ENCODE results near the gene CTBP2.
"Not testable (repeated sequence)": the region's sequence is repeated elsewhere in the genome, so short reads cannot be mapped to it uniquely, and the experiment has no call there.

The CTBP2 gene

DNA sequence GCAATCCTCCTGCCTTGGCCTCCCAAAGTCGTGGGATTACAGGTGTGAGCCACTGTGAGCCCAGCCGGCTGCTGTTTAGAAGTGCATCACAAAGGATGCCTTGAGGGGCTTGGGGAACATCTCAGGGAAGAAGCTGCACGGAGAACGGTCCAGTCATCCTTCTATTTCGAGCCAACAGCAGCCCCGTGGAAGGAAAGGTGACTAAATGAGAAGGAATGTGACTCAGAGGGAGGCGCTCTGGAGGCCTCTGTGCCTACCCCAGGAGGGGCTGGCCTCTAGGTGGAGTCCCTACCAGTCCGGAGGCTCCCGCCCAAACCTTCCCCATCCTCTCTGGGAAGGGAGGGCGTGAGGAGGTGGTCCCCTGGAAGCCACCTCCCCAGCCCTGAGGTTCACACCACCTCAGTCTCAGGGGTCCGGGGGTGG is 76.2 kb downstream of the CTBP2 start:
- TF ChIP-seq, protein P1, sequence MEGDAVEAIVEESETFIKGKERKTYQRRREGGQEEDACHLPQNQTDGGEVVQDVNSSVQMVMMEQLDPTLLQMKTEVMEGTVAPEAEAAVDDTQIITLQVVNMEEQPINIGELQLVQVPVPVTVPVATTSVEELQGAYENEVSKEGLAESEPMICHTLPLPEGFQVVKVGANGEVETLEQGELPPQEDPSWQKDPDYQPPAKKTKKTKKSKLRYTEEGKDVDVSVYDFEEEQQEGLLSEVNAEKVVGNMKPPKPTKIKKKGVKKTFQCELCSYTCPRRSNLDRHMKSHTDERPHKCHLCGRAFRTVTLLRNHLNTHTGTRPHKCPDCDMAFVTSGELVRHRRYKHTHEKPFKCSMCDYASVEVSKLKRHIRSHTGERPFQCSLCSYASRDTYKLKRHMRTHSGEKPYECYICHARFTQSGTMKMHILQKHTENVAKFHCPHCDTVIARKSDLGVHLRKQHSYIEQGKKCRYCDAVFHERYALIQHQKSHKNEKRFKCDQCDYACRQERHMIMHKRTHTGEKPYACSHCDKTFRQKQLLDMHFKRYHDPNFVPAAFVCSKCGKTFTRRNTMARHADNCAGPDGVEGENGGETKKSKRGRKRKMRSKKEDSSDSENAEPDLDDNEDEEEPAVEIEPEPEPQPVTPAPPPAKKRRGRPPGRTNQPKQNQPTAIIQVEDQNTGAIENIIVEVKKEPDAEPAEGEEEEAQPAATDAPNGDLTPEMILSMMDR (IDR thresholded peaks at IDR 0.05; ENCODE audit: insufficient read depth, low read length, missing control alignments): peak; percentile 48
- DNase-seq (ENCODE audit: low read depth, low spot score): peak; percentile 76
- POLR2A ChIA-PET: interaction anchor here (0.6 to 1.8 kb wide), 3 partner anchors 20 to 136 kb away, joined by 3 to 8 read pairs (median 4); no protein-coding TSS in a partner anchor
- CTCF ChIA-PET: interaction anchor here (0.7 to 4.6 kb wide), 9 partner anchors 11 to 91 kb away, joined by 3 to 35 read pairs (median 4); no protein-coding TSS in a partner anchor
- no peak overlapping the region for H3K4me3 ChIP-seq (ENCODE audit: low read depth, low read length)

DNA sequence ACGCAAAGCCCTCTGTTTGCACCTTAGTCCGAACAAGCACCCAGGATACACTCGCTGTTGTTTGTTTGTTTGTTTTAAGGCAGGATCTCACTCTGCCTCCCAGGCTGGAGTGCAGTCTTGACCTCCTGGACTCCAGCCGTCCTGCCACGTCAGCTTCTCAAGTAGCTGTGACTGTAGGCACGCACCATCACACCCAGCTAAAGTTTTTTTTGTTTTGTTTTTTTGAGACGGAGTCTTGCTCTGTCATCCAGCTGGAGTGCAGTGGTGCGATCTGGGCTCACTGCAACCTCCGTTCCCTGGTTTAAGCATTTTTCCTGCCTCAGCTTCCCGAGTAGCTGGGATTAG is 76.8 kb downstream of the CTBP2 start:
- peak; percentile 69 for DNase-seq (ENCODE audit: low read depth, low spot score)
- TF ChIP-seq, protein P1 (IDR thresholded peaks at IDR 0.05; ENCODE audit: insufficient read depth, low read length, missing control alignments): no peak
- ChIA-PET POLR2A (interaction anchor here (1.3 to 1.8 kb wide), 2 partner anchors 19 to 23 kb away, joined by 4 to 8 read pairs; no protein-coding TSS in a partner anchor), CTCF (interaction anchor here (0.7 to 4.6 kb wide), 8 partner anchors 11 to 91 kb away, joined by 3 to 35 read pairs (median 4); no protein-coding TSS in a partner anchor)
- H3K4me3 ChIP-seq (ENCODE audit: low read depth, low read length): no peak overlapping the region

DNA sequence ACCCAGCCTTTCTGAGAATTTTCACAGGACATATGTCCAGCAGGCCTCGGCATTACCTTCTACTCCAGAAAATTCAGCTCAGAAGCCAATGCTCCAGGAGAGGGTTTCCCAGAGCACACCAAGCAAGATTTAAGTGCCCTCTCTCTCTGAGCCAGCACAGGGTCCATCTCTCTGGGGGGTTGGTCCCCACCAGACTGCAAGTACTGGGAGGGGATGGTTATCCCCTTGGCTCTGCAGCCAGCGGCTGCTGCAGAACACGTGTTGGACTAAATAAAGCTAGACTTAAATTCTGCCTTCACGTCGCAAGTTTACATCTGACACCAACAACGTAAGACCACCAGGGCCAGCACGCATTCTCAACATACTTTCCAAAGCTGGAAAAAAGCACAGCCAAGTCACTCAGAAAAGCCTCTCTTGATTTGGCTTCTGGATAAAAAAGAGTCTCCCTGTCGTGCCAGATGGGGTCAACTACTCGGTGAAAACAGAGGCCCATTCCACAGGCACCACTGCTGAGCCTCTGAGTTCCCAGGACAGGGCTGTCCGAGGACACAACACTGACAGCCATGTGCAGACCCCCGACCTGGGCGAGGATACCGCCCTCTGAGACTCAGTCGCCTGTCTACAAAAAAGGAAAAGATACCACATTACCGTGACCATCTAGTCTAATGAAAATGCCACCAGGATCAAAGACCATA is 77.3 kb downstream of the CTBP2 start:
- TF ChIP-seq, protein P1 (IDR thresholded peaks at IDR 0.05; ENCODE audit: insufficient read depth, low read length, missing control alignments): no peak
- ChIA-PET POLR2A (interaction anchor here (1.3 to 1.8 kb wide), 2 partner anchors 18 to 22 kb away, joined by 4 to 8 read pairs; no protein-coding TSS in a partner anchor), CTCF (interaction anchor here (0.8 to 4.4 kb wide), 5 partner anchors 18 to 38 kb away, joined by 3 to 35 read pairs (median 3); no protein-coding TSS in a partner anchor)
- H3K4me3 ChIP-seq (ENCODE audit: low read depth, low read length): no peak overlapping the region
- no peak for DNase-seq (ENCODE audit: low read depth, low spot score)

DNA sequence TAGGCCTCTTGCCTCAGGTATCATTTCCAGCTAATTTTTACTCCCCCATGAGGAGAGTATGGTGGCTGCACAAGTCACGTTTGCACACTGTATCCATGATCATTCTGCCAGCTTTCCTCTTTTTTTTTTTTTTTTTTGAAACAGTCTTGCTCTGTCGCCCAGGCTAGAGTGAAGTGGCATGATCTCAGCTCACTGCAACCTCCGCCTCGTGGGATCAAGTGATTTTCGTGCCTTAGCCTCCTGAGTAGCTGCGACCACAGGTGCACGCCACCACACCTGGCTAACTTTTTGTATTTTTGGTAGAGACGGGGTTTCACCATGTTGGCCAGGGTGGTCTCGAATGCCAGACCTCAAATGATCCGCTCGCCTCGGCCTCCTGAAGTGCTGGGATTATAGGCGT is 77.9 kb downstream of the CTBP2 start:
- DNase-seq (ENCODE audit: low read depth, low spot score); H3K4me3 ChIP-seq (ENCODE audit: low read depth, low read length): not testable (repeated sequence)
- ChIA-PET POLR2A (interaction anchor here (1.8 kb wide), 1 partner anchor 21 kb away, joined by 8 read pairs; no protein-coding TSS in a partner anchor), CTCF (interaction anchor here (0.8 to 4.4 kb wide), 2 partner anchors 20 to 34 kb away, joined by 5 to 35 read pairs; no protein-coding TSS in a partner anchor)

DNA sequence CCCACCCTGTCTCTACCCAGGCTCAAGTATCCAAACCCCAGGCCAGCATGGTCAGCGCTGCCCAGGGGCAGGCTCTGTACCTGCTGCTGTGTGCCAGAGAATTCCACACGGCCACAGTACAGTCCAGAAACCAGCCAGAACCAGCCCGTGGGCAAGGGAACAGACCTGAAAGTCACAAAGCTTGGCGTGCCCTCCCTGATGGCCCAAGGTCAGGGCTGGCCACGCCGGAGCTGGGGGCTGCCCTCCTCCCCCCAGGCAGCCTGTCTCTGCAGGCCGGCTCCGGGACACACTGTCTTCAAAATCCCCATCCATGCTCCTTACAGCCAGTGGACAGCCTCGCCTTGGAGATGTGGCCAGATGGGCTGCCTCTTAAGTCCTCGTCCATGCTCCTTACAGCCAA is 78.4 kb downstream of the CTBP2 start:
- TF ChIP-seq, protein P1 (IDR thresholded peaks at IDR 0.05; ENCODE audit: insufficient read depth, low read length, missing control alignments): no peak
- ChIA-PET CTCF (interaction anchor here (4.4 kb wide), 1 partner anchor 20 kb away, joined by 35 read pairs; no protein-coding TSS in a partner anchor), POLR2A (no interaction called here)

DNA sequence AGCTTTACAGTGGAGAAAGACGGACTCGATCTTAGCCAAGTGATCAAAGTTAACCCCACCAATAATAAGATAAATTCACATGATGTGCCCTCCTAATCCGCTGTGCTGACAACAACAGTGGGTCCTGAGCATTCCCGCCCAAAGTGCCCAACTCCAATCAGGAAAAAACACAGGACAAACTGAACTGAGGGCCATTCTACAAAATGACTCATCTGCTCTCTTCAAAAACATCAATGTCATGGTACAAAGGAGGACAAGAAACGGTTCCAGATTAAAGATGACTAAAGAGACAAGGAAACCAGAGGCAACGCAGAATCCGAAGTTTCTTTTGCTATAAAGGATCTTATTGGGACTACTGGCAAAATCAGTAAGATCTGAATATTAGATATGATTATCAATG is 79.4 kb downstream of the CTBP2 start:
- CTCF ChIA-PET: interaction anchor here (1.2 to 2.2 kb wide), 3 partner anchors 18 to 36 kb away, joined by 3 to 13 read pairs (median 4); no protein-coding TSS in a partner anchor

More for the DNA sequence above, 78.4 kb downstream of the CTBP2 start:
- H3K4me3 ChIP-seq (ENCODE audit: low read depth, low read length): no peak overlapping the region
- no peak for DNase-seq (ENCODE audit: low read depth, low spot score)

More for the DNA sequence above, 79.4 kb downstream of the CTBP2 start:
- no peak overlapping the region for H3K4me3 ChIP-seq (ENCODE audit: low read depth, low read length)
- DNase-seq (ENCODE audit: low read depth, low spot score): no peak
- TF ChIP-seq, protein P1 (IDR thresholded peaks at IDR 0.05; ENCODE audit: insufficient read depth, low read length, missing control alignments): no peak
- POLR2A ChIA-PET: no interaction called here
